WTC11 (cell line): ENCODE results near the gene EYS. TPM values are rescaled to one million over a fixed set of nuclear protein-coding genes. Genes with fewer than 3 reads are reported as not detected.

Experiments used
- ATAC-seq: fragments of 200-7000 bp; cut with Tn5 transposase; 2 replicates; pipeline ENCODE4 v1.10.0; 2021; ENCODE audit warnings: mild to moderate bottlenecking, moderate library complexity
- CTCF ChIA-PET: fragments of 300-600 bp; sonication (Branson Sonifier 250); formaldehyde crosslinking; loops from one replicate; lab custom pipeline; 2021; ENCODE audit warnings: antibody characterized with exemption; lab: Charles Lee
- POLR2A ChIA-PET: fragments of 350-600 bp; sonication (Branson Sonifier 250); formaldehyde crosslinking; loops from one replicate; lab custom pipeline; 2021; ENCODE audit warnings: antibody characterized with exemption; lab: Charles Lee
- DNase-seq: peaks from one replicate; pipeline ENCODE4 v3.0.0; 2021; ENCODE audit warnings: low spot score
- H3K27ac Mint-ChIP-seq: 2 replicates; pipeline ENCODE4 v1.8.0; 2021; ENCODE audit warnings: mixed read lengths
- H3K27me3 Mint-ChIP-seq: 2 replicates; pipeline ENCODE4 v1.8.0; 2021; ENCODE audit warnings: low read depth, mild to moderate bottlenecking, moderate library complexity, mixed read lengths
- H3K36me3 Mint-ChIP-seq: 2 replicates; pipeline ENCODE4 v1.8.0; 2021; ENCODE audit warnings: mixed read lengths
- H3K4me1 Mint-ChIP-seq: 2 replicates; pipeline ENCODE4 v1.8.0; 2022; ENCODE audit warnings: mixed read lengths
- H3K4me3 Mint-ChIP-seq: 2 replicates; pipeline ENCODE4 v1.8.0; 2021; ENCODE audit warnings: mild to moderate bottlenecking, moderate library complexity, mixed read lengths
- H3K9me3 Mint-ChIP-seq: 2 replicates; pipeline ENCODE4 v1.8.0; 2021; ENCODE audit warnings: mixed read lengths
- ATF3 ChIP-seq: sonication (generic); formaldehyde crosslinking; conservative IDR thresholded peaks from 2 replicates; pipeline ENCODE4 v1.8.1; 2022; ENCODE audit warnings: mild to moderate bottlenecking, missing genetic modification reagents
- E2F5 ChIP-seq: sonication (generic); formaldehyde crosslinking; IDR thresholded peaks from 2 replicates; pipeline ENCODE4 v1.8.1; 2022; ENCODE audit warnings: mild to moderate bottlenecking, moderate library complexity, missing genetic modification reagents
- FOXP1 ChIP-seq: sonication (generic); formaldehyde crosslinking; IDR thresholded peaks from 2 replicates; pipeline ENCODE4 v1.8.0; 2022; ENCODE audit warnings: missing genetic modification reagents, mild to moderate bottlenecking, moderate library complexity, borderline replicate concordance
- GABPB1 ChIP-seq: sonication (generic); formaldehyde crosslinking; IDR thresholded peaks from 2 replicates; pipeline ENCODE4 v1.8.1; 2023; ENCODE audit warnings: mild to moderate bottlenecking, missing genetic modification reagents
- GRHL2 ChIP-seq: fragments of 250-450 bp; sonication (Bioruptor Pico); IDR thresholded peaks from 2 replicates; pipeline ENCODE4 v1.8.0; 2022; ENCODE audit warnings: mild to moderate bottlenecking, moderate library complexity; ENCODE audit not compliant: insufficient replicate concordance, severe bottlenecking
- GTF2I ChIP-seq: fragments of 250-450 bp; sonication (Bioruptor Pico); conservative IDR thresholded peaks from 2 replicates; pipeline ENCODE4 v1.4.0; 2021; ENCODE audit warnings: mild to moderate bottlenecking
- IRF2 ChIP-seq: sonication (generic); formaldehyde crosslinking; IDR thresholded peaks from 2 replicates; pipeline ENCODE4 v1.8.0; 2022; ENCODE audit warnings: low read depth, missing genetic modification reagents, borderline replicate concordance
- KAT7 ChIP-seq: sonication (generic); formaldehyde crosslinking; IDR thresholded peaks from 2 replicates; pipeline ENCODE4 v1.8.1; 2023; ENCODE audit warnings: missing genetic modification reagents, mild to moderate bottlenecking, borderline replicate concordance
- MYBL2 ChIP-seq: sonication (generic); formaldehyde crosslinking; IDR thresholded peaks from 2 replicates; pipeline ENCODE4 v1.8.1; 2023; ENCODE audit warnings: mild to moderate bottlenecking, moderate library complexity, missing genetic modification reagents
- NFYB ChIP-seq: sonication (generic); formaldehyde crosslinking; conservative IDR thresholded peaks from 2 replicates; pipeline ENCODE4 v1.8.0; 2022; ENCODE audit warnings: low read depth, missing genetic modification reagents
- PRRX2 ChIP-seq: fragments of 250-450 bp; sonication (Bioruptor Pico); IDR thresholded peaks from 2 replicates; pipeline ENCODE4 v1.8.0; 2021; ENCODE audit warnings: mild to moderate bottlenecking
- SP1 ChIP-seq: sonication (generic); formaldehyde crosslinking; conservative IDR thresholded peaks from 2 replicates; pipeline ENCODE4 v1.8.1; 2022; ENCODE audit warnings: missing genetic modification reagents
- TEAD1 ChIP-seq: sonication (generic); formaldehyde crosslinking; IDR thresholded peaks from 2 replicates; pipeline ENCODE4 v1.8.0; 2022; ENCODE audit warnings: mild to moderate bottlenecking, missing genetic modification reagents
- TEAD4 ChIP-seq: sonication (generic); formaldehyde crosslinking; IDR thresholded peaks from 2 replicates; pipeline ENCODE4 v1.8.0; 2022; ENCODE audit warnings: mild to moderate bottlenecking, missing genetic modification reagents
- ZMAT4 ChIP-seq: fragments of 250-450 bp; sonication (Bioruptor Pico); IDR thresholded peaks from 2 replicates; pipeline ENCODE4 v1.9.0; 2021; ENCODE audit warnings: mild to moderate bottlenecking
- ZNF138 ChIP-seq: sonication (generic); formaldehyde crosslinking; conservative IDR thresholded peaks from 2 replicates; pipeline ENCODE4 v1.8.1; 2022; ENCODE audit warnings: mild to moderate bottlenecking, moderate library complexity, missing genetic modification reagents
- ZNF219 ChIP-seq: sonication (generic); formaldehyde crosslinking; IDR thresholded peaks from 2 replicates; pipeline ENCODE4 v1.8.0; 2023; ENCODE audit warnings: missing genetic modification reagents, mild to moderate bottlenecking, borderline replicate concordance
- ZNF416 ChIP-seq: fragments of 250-450 bp; sonication (Bioruptor Pico); IDR thresholded peaks from 2 replicates; pipeline ENCODE4 v1.9.0; 2021; ENCODE audit warnings: mild to moderate bottlenecking, inconsistent platforms
- ZNF425 ChIP-seq: fragments of 250-450 bp; sonication (Bioruptor Pico); conservative IDR thresholded peaks from 2 replicates; pipeline ENCODE4 v1.9.0; 2021; ENCODE audit warnings: mild to moderate bottlenecking
- total RNA-seq: library from RNA; stranded (reverse); gene quantifications from 3 replicates; pipeline ENCODE4 v1.2.3, GENCODE V29; 2021
- TF ChIP-seq, protein P1 (sequence below): sonication (generic); formaldehyde crosslinking; IDR thresholded peaks from 2 replicates; pipeline ENCODE4 v1.8.1; 2022; ENCODE audit warnings: missing genetic modification reagents, borderline replicate concordance
- TF ChIP-seq, protein P2 (sequence below): sonication (generic); formaldehyde crosslinking; IDR thresholded peaks from 2 replicates; pipeline ENCODE4 v1.8.1; 2022; ENCODE audit warnings: low read depth, missing genetic modification reagents, borderline replicate concordance
- TF ChIP-seq, protein P3 (sequence below): sonication (generic); formaldehyde crosslinking; IDR thresholded peaks from 2 replicates; pipeline ENCODE4 v1.8.1; 2023; ENCODE audit warnings: mild to moderate bottlenecking, moderate library complexity, missing genetic modification reagents
- TF ChIP-seq, protein P4 (sequence below): sonication (generic); formaldehyde crosslinking; IDR thresholded peaks from 2 replicates; pipeline ENCODE4 v1.8.1; 2023; ENCODE audit warnings: mild to moderate bottlenecking, missing genetic modification reagents, borderline replicate concordance
- TF ChIP-seq, protein P5 (sequence below): sonication (generic); formaldehyde crosslinking; IDR thresholded peaks from 2 replicates; pipeline ENCODE4 v1.8.0; 2022; ENCODE audit warnings: mild to moderate bottlenecking, missing genetic modification reagents

The EYS gene
- total RNA-seq, 1 experiment from 2014 or later, result not detected

DNA sequence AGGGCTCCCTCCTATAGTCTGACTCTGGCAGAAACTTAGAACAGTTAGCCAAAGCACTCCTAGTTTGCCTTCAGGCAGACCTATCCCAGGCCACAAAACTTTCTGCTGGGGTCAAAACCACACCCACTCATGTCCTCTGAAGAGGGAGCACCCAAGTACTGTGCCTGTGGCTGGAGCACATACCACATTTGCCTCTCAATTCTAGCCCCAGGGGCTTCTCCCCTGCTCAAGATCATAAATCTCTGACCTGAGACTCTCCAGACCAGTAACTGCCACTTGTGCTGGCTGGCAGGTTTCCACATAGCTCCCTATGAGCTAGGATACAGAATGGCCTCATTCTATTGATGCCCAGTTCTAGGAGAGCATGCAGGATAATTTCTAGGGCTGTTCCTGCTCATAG lies 781.0 kb downstream of the EYS start:
- ChIA-PET POLR2A (no interaction called here), CTCF (no interaction called here)
- Mint-ChIP-seq H3K4me1 (no peaks in the 10 kb centered on the region), H3K9me3 (peaks cover 49% of the 10 kb centered on the region), H3K4me3 (no peak overlapping the region), H3K27me3 (no peaks in the 10 kb centered on the region; the same call in 1 of the 2 replicates), H3K36me3 (peaks cover 17% of the 10 kb centered on the region), H3K27ac (no peak overlapping the region)
- TF ChIP-seq PRRX2 (no peak), NFYB (CRISPR knock-in tag) (no peak), ZNF138 (no peak), ATF3 (CRISPR knock-in tag) (no peak), ZMAT4 (no peak), MYBL2 (CRISPR knock-in tag) (no peak), TEAD4 (CRISPR knock-in tag) (no peak), GRHL2 (CRISPR knock-in tag) (no peak), FOXP1 (no peak), GTF2I (CRISPR knock-in tag) (no peak), SP1 (CRISPR knock-in tag) (no peak), KAT7 (no peak), ZNF416 (CRISPR knock-in tag) (no peak), ZNF219 (CRISPR knock-in tag) (no peak), E2F5 (CRISPR knock-in tag) (no peak)
- TF ChIP-seq, protein P1, sequence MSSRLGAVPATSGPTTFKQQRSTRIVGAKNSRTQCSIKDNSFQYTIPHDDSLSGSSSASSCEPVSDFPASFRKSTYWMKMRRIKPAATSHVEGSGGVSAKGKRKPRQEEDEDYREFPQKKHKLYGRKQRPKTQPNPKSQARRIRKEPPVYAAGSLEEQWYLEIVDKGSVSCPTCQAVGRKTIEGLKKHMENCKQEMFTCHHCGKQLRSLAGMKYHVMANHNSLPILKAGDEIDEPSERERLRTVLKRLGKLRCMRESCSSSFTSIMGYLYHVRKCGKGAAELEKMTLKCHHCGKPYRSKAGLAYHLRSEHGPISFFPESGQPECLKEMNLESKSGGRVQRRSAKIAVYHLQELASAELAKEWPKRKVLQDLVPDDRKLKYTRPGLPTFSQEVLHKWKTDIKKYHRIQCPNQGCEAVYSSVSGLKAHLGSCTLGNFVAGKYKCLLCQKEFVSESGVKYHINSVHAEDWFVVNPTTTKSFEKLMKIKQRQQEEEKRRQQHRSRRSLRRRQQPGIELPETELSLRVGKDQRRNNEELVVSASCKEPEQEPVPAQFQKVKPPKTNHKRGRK (CRISPR knock-in tag), result no peak
- TF ChIP-seq, protein P2, sequence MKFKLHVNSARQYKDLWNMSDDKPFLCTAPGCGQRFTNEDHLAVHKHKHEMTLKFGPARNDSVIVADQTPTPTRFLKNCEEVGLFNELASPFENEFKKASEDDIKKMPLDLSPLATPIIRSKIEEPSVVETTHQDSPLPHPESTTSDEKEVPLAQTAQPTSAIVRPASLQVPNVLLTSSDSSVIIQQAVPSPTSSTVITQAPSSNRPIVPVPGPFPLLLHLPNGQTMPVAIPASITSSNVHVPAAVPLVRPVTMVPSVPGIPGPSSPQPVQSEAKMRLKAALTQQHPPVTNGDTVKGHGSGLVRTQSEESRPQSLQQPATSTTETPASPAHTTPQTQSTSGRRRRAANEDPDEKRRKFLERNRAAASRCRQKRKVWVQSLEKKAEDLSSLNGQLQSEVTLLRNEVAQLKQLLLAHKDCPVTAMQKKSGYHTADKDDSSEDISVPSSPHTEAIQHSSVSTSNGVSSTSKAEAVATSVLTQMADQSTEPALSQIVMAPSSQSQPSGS (CRISPR knock-in tag), result no peak
- DNase-seq (no peak), ATAC-seq (no peak)

- no peak overlapping the region for H3K27ac Mint-ChIP-seq
- ChIA-PET POLR2A (no interaction called here), CTCF (no interaction called here)
- H3K9me3 Mint-ChIP-seq, result peaks cover 44% of the 10 kb centered on the region
- DNase-seq, result no peak
- H3K36me3 Mint-ChIP-seq, result peaks cover 26% of the 10 kb centered on the region
- TF ChIP-seq, protein P3, sequence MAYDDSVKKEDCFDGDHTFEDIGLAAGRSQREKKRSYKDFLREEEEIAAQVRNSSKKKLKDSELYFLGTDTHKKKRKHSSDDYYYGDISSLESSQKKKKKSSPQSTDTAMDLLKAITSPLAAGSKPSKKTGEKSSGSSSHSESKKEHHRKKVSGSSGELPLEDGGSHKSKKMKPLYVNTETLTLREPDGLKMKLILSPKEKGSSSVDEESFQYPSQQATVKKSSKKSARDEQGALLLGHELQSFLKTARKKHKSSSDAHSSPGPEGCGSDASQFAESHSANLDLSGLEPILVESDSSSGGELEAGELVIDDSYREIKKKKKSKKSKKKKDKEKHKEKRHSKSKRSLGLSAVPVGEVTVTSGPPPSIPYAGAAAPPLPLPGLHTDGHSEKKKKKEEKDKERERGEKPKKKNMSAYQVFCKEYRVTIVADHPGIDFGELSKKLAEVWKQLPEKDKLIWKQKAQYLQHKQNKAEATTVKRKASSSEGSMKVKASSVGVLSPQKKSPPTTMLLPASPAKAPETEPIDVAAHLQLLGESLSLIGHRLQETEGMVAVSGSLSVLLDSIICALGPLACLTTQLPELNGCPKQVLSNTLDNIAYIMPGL (CRISPR knock-in tag), result no peak
- TF ChIP-seq IRF2 (CRISPR knock-in tag), result no peak
- TF ChIP-seq, protein P4, sequence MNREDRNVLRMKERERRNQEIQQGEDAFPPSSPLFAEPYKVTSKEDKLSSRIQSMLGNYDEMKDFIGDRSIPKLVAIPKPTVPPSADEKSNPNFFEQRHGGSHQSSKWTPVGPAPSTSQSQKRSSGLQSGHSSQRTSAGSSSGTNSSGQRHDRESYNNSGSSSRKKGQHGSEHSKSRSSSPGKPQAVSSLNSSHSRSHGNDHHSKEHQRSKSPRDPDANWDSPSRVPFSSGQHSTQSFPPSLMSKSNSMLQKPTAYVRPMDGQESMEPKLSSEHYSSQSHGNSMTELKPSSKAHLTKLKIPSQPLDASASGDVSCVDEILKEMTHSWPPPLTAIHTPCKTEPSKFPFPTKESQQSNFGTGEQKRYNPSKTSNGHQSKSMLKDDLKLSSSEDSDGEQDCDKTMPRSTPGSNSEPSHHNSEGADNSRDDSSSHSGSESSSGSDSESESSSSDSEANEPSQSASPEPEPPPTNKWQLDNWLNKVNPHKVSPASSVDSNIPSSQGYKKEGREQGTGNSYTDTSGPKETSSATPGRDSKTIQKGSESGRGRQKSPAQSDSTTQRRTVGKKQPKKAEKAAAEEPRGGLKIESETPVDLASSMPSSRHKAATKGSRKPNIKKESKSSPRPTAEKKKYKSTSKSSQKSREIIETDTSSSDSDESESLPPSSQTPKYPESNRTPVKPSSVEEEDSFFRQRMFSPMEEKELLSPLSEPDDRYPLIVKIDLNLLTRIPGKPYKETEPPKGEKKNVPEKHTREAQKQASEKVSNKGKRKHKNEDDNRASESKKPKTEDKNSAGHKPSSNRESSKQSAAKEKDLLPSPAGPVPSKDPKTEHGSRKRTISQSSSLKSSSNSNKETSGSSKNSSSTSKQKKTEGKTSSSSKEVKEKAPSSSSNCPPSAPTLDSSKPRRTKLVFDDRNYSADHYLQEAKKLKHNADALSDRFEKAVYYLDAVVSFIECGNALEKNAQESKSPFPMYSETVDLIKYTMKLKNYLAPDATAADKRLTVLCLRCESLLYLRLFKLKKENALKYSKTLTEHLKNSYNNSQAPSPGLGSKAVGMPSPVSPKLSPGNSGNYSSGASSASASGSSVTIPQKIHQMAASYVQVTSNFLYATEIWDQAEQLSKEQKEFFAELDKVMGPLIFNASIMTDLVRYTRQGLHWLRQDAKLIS, result no peak
- TF ChIP-seq GABPB1 (CRISPR knock-in tag), result no peak
- no peak for TF ChIP-seq ZNF425 (CRISPR knock-in tag)
- no peak for TF ChIP-seq TEAD1
- TF ChIP-seq, protein P5, sequence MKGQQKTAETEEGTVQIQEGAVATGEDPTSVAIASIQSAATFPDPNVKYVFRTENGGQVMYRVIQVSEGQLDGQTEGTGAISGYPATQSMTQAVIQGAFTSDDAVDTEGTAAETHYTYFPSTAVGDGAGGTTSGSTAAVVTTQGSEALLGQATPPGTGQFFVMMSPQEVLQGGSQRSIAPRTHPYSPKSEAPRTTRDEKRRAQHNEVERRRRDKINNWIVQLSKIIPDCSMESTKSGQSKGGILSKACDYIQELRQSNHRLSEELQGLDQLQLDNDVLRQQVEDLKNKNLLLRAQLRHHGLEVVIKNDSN, result no peak
- no peak overlapping the region for H3K4me3 Mint-ChIP-seq
- H3K27me3 Mint-ChIP-seq, result no peaks in the 10 kb centered on the region; the same call in 1 of the 2 replicates
- ATAC-seq, result no peak
- H3K4me1 Mint-ChIP-seq, result no peaks in the 10 kb centered on the region
Observed at GRCh38 chr6:64920257-64920656, 786.8 kb downstream of the EYS start.
